HG02938 (cell line): Measurements from ENCODE around the gene UBASH3A.

ENCODE experiments used
- ATAC-seq: cut with Tn5 transposase; IDR thresholded peaks from one replicate; pipeline ENCODE4 v1.9.1; 2021; ENCODE audit warnings: mild to moderate bottlenecking, moderate library complexity; ENCODE audit not compliant: unreplicated experiment

Gene UBASH3A

DNA sequence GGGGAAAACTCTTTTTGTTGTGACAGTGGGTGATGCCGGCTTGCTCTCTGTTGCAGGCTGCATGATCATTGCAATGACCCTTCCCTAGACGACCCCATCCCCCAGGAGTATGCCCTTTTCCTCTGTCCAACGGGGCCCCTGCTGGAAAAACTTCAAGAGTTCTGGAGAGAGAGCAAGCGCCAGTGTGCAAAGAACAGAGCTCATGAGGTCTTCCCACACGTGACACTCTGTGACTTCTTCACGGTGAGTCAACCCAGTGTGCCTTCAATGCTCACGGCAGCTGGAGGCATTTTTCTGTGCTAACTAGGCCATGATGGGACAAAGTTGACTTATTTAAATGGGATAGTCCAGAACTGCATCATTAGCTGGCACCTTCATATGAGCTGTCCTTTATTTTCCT, 5.7 kb downstream of the UBASH3A start:
- no peak for ATAC-seq

GRCh38 chr21:42411197-42411869, 7.6 kb downstream of the UBASH3A start:
- ATAC-seq = no peak

- ATAC-seq = no peak
These were observed 8.4 kb downstream of the UBASH3A start for GRCh38 chr21:42411891-42412635.

DNA sequence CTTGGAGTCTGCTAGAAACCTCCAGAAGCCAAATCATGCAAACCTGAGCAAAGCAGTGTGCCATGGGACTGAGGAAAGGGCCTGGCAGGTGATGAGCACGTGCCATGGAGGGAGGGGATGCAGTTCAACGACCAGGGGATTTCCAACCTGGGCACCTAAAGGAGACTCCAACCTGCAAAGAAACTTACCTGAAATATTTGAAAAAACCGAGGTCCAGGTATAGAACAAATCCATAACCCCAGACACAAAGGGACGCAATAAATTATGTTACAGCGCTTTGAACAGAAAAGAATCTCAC, 8.9 kb downstream of the UBASH3A start:
- no peak for ATAC-seq

- ATAC-seq = no peak
These were observed 9.4 kb downstream of the UBASH3A start for GRCh38 chr21:42413093-42413492.

- no peak for ATAC-seq
These were observed 9.8 kb downstream of the UBASH3A start for GRCh38 chr21:42413500-42413899.

DNA sequence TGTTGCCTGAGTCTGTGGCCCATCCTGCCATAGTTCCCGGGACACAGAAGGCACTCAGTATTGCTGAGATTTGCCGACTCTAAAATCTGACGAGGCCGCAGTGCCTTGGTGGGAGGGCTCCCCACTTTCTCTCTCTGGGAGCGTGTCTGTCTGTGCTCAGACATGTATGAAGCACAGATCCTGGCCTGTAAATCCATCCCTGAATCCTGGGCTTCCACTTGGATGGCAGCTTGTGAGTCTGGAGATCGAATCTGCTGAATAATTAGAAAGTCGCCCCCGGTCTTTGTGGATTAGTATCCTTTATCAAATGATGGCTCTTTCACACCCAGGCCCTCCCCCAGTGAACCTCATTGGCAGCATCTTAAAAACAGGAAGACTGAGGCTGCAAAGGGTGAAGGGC, 10.4 kb downstream of the UBASH3A start:
- ATAC-seq = no peak

GRCh38 chr21:42414553-42414927, 10.8 kb downstream of the UBASH3A start:
- ATAC-seq = no peak

DNA sequence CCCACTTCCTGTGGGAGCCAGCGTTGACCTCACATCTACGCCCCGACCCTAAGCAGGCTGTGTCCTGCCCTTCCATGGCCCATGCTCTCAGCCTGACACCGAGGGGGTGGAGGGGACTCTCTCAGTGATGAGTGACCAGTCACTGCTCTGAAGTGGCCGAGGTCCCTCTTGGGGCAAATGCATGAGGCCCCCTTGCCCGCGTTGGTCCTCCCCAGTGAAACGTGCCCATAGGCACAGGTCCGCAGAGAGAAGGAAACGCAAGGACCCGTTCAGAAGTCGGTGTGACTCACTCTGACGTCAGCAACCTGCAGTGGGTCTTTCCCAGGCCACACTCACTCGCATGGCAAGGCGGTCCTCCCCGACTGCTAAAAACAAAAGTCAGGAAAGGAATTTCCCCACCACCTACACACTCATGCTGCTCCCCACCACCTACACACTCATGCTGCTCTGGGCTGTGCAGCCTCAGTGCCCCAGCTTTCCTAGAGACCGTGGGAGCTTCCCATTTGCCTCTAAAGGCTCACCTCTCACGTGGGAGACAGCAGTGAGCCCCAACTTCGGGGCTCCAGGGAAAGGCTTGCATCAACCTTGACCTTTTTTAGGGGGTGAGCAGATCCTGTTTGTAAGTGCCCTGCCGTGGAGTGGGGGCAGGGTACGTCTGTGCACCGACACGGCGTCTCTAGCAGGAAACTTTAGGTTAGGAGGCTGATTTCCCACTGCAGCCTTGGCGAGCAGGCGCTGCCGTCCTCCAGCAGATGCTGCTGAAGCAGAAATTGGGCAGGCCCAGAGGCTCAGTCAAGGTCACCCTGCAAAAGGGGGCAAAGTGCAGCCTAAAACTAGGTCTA, 11.4 kb downstream of the UBASH3A start:
- peak; percentile 76 for ATAC-seq

GRCh38 chr21:42417533-42417932, 13.8 kb downstream of the UBASH3A start:
- no peak for ATAC-seq

DNA sequence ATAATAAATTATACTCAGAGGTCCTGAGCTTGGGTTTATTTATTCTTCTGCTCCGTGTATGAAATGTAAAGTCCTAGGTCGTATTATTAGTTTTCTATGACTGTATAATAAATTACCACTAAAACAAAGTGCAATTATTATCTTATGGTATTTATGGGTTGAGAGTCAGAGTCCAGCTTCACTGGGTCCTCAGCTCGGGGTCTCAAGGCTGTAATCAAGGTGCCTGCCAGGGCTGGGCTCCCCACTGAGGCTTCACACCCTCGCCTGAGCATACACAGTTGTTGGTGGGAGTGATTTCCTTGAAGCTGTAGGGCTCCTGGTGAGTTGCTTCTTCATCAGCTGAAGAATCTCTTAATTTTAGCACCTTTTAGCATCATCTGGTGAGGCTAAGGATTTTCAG, 15.2 kb downstream of the UBASH3A start:
- no peak for ATAC-seq

GRCh38 chr21:42419845-42420244, 16.1 kb downstream of the UBASH3A start:
- ATAC-seq = no peak

- no peak for ATAC-seq
These were observed 17.5 kb downstream of the UBASH3A start for GRCh38 chr21:42421018-42421793.

DNA sequence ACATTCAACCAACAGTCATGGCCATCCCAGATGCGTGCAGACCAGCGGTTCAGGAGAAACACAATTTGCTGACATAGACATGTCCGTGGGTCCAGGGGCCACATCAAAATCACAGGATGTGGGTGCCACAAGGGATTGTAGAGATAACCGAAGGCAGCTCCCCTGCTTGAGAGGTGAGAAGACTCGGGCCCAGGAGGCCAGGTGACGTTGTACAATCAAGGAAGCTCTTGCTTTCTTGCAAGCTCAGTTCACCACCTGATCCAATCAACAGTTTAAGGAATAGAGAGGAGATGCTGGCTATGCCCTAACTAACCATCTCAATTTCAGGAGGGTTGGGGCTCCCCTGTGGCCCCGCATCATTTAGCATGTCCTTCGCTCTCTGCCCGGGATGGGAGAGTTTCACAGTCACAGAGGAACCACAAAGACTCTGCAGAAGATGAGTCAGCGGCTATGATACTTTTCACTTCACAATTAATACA, 19.5 kb downstream of the UBASH3A start:
- ATAC-seq = peak; percentile 62

DNA sequence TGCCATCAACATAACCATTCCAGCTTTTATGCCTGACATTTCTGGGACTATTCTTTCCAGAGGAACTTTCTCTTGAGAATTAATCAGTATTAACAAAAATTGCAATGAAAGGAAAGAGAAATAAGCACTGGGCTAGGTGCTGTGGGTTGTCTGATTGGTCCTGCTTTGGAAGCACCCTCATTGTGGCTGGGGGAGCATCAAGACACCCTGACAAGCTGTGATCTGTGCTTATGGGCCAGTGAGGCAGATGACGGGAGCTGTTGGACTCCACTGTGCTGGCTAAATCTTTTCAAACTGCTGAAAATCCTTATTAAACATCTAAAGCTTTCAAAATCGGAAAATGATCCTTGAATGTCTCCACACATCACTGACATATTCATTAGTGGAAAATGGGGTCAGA, 20.0 kb downstream of the UBASH3A start:
- no peak for ATAC-seq

- no peak for ATAC-seq
These were observed 21.3 kb downstream of the UBASH3A start for GRCh38 chr21:42424914-42425541.

DNA sequence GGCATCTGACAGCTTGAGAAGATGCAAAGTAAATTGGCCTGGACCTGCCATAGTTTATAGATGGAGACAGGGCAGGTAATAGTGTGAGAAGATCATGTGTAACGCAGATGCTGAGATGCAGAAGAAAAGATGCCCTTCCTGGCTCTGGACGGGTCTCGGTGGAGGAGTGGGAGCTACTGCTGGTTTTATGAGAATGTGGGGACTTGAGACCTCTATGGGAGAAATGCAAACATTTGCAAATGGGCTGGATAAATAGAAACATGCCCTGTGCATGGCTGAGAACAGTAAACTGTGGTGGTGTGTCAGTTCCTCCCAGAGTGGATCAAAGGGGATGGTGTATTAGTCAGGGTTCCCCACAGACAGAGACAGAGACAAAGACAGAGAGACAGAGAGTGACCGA, 21.9 kb downstream of the UBASH3A start:
- no peak for ATAC-seq

GRCh38 chr21:42426424-42426823, 22.7 kb downstream of the UBASH3A start:
- no peak for ATAC-seq

DNA sequence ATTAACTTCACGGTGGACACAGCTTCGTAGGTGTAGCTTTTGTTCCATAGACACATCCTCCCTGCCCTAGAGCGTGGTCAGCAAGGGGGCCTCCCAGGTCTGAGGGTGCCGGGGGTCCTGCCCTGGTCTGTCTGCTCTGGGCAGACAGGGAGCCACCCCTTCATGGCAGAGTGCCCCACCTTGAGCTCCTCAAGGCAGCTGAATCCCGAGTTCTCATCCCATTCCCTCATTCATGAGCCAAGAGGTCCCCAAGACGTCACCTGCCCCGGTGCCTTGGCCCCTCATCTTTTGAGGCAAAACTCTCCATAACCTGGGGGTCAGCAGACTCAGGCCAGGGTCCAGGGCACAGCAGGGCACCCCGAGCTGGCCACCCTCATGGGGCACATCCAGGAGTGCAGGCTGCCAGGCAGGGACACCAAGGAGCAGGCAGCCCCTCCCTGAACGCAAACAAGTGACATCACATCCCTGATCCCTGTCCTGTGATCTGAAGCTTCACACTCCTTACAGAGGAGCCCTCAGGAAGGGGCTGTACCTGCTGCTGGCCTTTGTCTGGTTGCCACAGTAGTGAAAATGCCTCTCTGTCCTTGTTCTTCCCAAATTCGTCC, 23.3 kb downstream of the UBASH3A start:
- ATAC-seq = no peak

DNA sequence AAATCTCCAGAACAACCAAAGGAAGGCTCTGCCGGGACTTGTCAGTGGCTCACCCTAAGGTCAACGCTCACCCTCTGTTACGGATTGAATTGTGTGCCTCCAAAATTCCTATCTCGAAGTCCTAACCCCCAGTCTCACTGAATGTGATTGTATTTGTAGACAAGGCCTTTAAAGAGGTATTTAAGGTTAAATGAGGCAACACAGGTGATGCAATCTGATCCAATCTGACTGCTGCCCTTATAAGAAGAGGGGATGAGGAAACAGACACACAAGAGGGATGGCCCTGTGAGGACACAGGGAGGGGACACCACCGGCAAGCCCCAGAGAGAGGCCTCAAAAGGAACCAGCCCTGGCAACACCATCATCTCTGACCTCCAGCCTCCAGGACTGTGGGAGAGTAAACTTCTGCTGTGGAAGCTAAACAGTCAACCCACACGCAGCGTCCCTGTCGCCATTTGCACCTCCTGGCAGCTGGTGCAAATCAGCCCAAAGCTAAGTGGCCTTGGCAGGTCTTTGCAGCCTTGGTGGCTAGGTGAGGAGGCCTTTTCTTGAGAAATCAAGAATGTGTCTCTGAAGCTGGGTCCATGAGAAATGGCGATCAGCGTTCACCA, 24.2 kb downstream of the UBASH3A start:
- no peak for ATAC-seq
